ENCODE results near the gene SLC7A6OS.

The SLC7A6OS gene

GRCh38 chr16:68298312-68298711 is 12.4 kb downstream of the SLC7A6OS start:
- H3K27ac ChIP-seq, result peak overlapping the region; percentile 25
- TF ChIP-seq ZFX (IDR thresholded peaks at IDR 0.05; ENCODE audit: borderline replicate concordance) (no peak), CTCF (IDR thresholded peaks at IDR 0.05) (no peak)

GRCh38 chr16:68297908-68298307 is 12.8 kb downstream of the SLC7A6OS start:
- peak overlapping the region; percentile 25 for H3K27ac ChIP-seq
- TF ChIP-seq ZFX (IDR thresholded peaks at IDR 0.05; ENCODE audit: borderline replicate concordance) (no peak), CTCF (IDR thresholded peaks at IDR 0.05) (no peak)

GRCh38 chr16:68296693-68297092 is 14.1 kb downstream of the SLC7A6OS start:
- TF ChIP-seq ZFX (IDR thresholded peaks at IDR 0.05; ENCODE audit: borderline replicate concordance), result no peak
- TF ChIP-seq CTCF (IDR thresholded peaks at IDR 0.05), result no peak
- H3K27ac ChIP-seq, result no peak overlapping the region

- TF ChIP-seq CTCF (IDR thresholded peaks at IDR 0.05) (no peak), ZFX (IDR thresholded peaks at IDR 0.05; ENCODE audit: borderline replicate concordance) (no peak)
These were observed 14.5 kb downstream of the SLC7A6OS start for GRCh38 chr16:68296291-68296690.

GRCh38 chr16:68292425-68292824 is 18.3 kb downstream of the SLC7A6OS start:
- no peak overlapping the region for H3K27ac ChIP-seq
- TF ChIP-seq ZFX (IDR thresholded peaks at IDR 0.05; ENCODE audit: borderline replicate concordance) (no peak), CTCF (IDR thresholded peaks at IDR 0.05) (no peak)

More at GRCh38 chr16:68296291-68296690, 14.5 kb downstream of the SLC7A6OS start:
- no peak overlapping the region for H3K27ac ChIP-seq

- TF ChIP-seq ZFX (IDR thresholded peaks at IDR 0.05; ENCODE audit: borderline replicate concordance) (no peak), CTCF (IDR thresholded peaks at IDR 0.05) (no peak)
- no peak overlapping the region for H3K27ac ChIP-seq
These were observed 19.5 kb downstream of the SLC7A6OS start for GRCh38 chr16:68291227-68291626.

- no peak overlapping the region for H3K27ac ChIP-seq
- TF ChIP-seq CTCF (IDR thresholded peaks at IDR 0.05), result no peak
- TF ChIP-seq ZFX (IDR thresholded peaks at IDR 0.05; ENCODE audit: borderline replicate concordance), result no peak
These were observed 20.3 kb downstream of the SLC7A6OS start for GRCh38 chr16:68290450-68290849.

Data from 22Rv1 (cell line).